Right atrium auricular region (tissue), 2 donors: ENCODE data around the gene DCAF10. TPM values are rescaled to one million over a fixed set of nuclear protein-coding genes. Genes with fewer than 3 reads are reported as not detected.
"Not testable (repeated sequence)": the region's sequence is repeated elsewhere in the genome, so short reads cannot be mapped to it uniquely, and the experiment has no call there.

ENCODE experiments used
- DNase-seq: peaks from one replicate; pipeline ENCODE4 v3.0.0-alpha.2; 2019; ENCODE audit warnings: low spot score
- H3K27ac ChIP-seq, 2 donors: fragments of 200-600 bp; sonication (generic); 1 replicate in 1 of 2; 2 replicates in 1 of 2; pipeline ENCODE4 v1.5.1; 2016 to 2019
- H3K27me3 ChIP-seq, 2 donors: fragments of 200-600 bp; sonication (generic); one replicate each; pipeline versions ENCODE4 v1.5.1 to v1.6.0; 2017 to 2019
- H3K36me3 ChIP-seq: fragments of 200-600 bp; sonication (generic); one replicate; pipeline ENCODE4 v1.5.1; 2016
- H3K4me1 ChIP-seq, 2 donors: fragments of 200-600 bp; sonication (generic); one replicate each; pipeline versions ENCODE4 v1.5.1 to v1.6.0; 2017 to 2019
- H3K4me3 ChIP-seq, 2 donors: fragments of 200-600 bp; sonication (generic); 1 replicate in 1 of 2; 2 replicates in 1 of 2; pipeline ENCODE4 v1.5.1; 2017 to 2019; ENCODE audit warnings: mild to moderate bottlenecking in 1 of 2, moderate library complexity in 1 of 2
- H3K9me3 ChIP-seq, 2 donors: fragments of 200-600 bp; sonication (generic); one replicate each; pipeline ENCODE4 v1.5.1; 2019
- total RNA-seq, 2 donors: library from RNA; depleted of rRNA; stranded (reverse); fragments of >200 nt; gene quantifications; one replicate each; pipeline ENCODE4 v1.1.0, GENCODE V29; 2016
- TF ChIP-seq, protein P1 (sequence below), 2 donors: fragments of 200-600 bp; sonication (generic); IDR thresholded peaks; one replicate each; pipeline ENCODE4 v1.5.1; 2019; ENCODE audit warnings: antibody characterized with exemption in 2 of 2

DCAF10 gene, protein sequence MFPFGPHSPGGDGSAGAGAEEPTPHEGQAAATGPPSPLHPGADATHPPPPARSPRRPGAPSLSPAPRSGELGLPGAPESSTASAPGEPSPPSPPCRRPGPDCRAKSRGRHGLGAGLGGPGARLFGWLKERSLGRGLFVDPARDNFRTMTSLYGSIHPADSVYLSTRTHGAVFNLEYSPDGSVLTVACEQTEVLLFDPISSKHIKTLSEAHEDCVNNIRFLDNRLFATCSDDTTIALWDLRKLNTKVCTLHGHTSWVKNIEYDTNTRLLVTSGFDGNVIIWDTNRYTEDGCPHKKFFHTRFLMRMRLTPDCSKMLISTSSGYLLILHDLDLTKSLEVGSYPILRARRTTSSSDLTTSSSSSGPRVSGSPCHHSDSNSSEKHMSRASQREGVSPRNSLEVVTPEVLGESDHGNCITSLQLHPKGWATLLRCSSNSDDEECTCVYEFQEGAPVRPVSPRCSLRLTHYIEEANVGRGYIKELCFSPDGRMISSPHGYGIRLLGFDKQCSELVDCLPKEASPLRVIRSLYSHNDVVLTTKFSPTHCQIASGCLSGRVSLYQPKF
- 10 to 100 TPM; 14.1 to 18.2 TPM for total RNA-seq

DNA sequence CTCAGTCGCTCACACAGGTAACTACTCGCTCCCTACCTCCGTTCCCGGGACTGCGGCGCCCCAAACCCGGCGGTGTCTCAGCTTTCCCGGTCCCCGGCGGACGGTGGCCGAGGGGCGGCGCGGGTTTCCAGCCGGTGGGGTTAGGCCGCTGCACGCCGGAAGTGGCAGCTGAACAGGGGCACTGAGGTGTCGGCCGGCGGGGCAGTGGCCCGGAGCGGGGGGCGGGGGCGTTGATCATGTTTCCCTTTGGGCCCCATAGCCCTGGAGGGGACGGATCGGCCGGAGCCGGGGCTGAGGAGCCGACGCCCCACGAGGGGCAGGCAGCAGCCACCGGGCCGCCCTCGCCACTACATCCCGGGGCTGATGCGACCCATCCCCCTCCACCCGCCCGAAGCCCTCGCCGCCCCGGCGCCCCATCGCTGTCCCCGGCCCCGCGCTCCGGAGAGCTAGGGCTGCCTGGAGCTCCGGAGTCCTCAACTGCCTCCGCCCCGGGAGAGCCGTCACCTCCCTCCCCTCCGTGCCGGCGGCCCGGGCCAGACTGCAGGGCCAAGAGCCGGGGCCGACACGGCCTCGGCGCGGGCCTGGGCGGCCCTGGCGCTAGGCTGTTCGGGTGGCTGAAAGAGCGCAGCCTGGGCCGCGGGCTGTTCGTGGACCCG lies at the start of gene DCAF10:
Gene DCAF10, plus strand, starts transcription at position 167 of the 656 bp plus-strand sequence. Its CDS starts 70 bp downstream, at position 237.
- Histone ChIP-seq H3K4me1 (peaks cover 0 to 32% of the 10 kb centered on the region in 2 donors), H3K27me3 (no peaks in the 10 kb centered on the region), H3K36me3 (no peaks in the 10 kb centered on the region), H3K27ac (peak within 1 kb of the TSS; percentile 87 to 89), H3K9me3 (no peaks in the 10 kb centered on the region), H3K4me3 (peak within 1 kb of the TSS; percentile 92 to 93)
- peak; percentile 88 for DNase-seq
- TF ChIP-seq, protein P1, sequence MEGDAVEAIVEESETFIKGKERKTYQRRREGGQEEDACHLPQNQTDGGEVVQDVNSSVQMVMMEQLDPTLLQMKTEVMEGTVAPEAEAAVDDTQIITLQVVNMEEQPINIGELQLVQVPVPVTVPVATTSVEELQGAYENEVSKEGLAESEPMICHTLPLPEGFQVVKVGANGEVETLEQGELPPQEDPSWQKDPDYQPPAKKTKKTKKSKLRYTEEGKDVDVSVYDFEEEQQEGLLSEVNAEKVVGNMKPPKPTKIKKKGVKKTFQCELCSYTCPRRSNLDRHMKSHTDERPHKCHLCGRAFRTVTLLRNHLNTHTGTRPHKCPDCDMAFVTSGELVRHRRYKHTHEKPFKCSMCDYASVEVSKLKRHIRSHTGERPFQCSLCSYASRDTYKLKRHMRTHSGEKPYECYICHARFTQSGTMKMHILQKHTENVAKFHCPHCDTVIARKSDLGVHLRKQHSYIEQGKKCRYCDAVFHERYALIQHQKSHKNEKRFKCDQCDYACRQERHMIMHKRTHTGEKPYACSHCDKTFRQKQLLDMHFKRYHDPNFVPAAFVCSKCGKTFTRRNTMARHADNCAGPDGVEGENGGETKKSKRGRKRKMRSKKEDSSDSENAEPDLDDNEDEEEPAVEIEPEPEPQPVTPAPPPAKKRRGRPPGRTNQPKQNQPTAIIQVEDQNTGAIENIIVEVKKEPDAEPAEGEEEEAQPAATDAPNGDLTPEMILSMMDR (IDR thresholded peaks at IDR 0.05): no peak

DNA sequence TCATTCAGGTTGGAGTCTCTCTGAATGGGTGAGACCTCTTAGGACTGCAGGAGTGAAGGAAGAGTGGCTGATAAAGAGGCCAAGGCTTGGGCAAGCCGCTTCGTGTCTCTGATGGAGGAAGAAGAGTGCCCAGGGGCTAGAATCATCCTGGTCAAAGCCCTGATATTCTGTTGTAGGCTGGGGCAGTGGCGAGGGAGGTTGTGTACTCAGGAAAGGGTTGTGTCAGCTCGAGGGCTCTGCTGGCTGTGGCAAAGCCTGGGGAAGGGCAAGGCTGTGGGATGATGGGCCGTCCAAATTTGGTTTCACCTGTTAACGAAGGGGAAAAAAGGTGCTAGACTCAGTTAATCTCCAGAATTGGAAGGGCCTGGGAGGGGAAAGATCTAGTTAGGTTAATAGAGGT lies 49.4 kb upstream of the DCAF10 start:
- TF ChIP-seq, protein P1 (IDR thresholded peaks at IDR 0.05): no peak
- Histone ChIP-seq H3K9me3 (no peaks in the 10 kb centered on the region), H3K27me3 (no peaks in the 10 kb centered on the region), H3K4me1 (peaks cover 0 to 14% of the 10 kb centered on the region in 2 donors), H3K27ac (no peak overlapping the region), H3K4me3 (no peak overlapping the region), H3K36me3 (no peaks in the 10 kb centered on the region)
- no peak for DNase-seq

DNA sequence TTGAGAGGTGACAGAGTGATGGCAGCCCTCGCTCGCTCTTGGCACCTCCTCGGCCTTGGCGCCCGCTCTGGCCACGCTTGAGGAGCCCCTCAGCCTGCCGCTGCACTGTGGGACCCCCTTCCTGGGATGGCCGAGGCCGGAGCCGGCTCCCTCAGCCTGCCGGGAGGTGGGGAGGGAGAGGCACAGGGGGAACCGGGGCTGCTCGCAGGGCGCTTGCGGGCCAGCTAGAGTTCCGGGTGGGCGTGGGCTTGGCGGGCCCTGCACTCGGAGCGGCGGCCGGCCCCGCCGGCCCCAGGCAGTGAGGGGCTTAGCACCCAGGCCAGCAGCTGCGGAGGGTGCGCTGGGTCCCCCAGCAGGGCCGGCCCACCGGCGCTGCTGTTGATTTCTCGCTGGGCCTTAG lies 48.9 kb upstream of the DCAF10 start:
- peaks cover 0 to 14% of the 10 kb centered on the region in 2 donors for H3K4me1 ChIP-seq
- not testable (repeated sequence) for H3K36me3 ChIP-seq, H3K4me3 ChIP-seq, DNase-seq, H3K9me3 ChIP-seq, H3K27me3 ChIP-seq, H3K27ac ChIP-seq

DNA sequence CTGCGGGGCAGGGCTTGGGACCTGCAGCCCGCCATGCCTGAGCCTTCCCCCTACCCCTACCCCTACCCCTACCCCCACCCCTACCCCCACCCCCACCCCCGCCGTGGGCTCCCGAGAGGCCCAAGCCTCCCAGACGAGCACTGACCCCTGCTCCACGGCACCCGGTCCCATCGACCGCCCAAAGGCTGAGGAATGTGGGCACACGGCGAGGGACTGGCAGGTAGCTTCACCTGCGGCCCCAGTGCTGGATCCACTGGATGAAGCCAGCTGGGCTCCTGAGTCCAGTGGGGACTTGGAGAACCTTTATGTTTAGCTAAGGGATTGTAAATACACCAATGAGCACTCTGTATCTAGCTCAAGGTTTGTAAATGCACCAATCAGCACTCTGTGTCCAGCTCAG lies 48.5 kb upstream of the DCAF10 start:
- H3K4me1 ChIP-seq: peaks cover 0 to 14% of the 10 kb centered on the region in 2 donors
- not testable (repeated sequence) for DNase-seq, H3K4me3 ChIP-seq, H3K27ac ChIP-seq, H3K36me3 ChIP-seq, H3K27me3 ChIP-seq, H3K9me3 ChIP-seq

DNA sequence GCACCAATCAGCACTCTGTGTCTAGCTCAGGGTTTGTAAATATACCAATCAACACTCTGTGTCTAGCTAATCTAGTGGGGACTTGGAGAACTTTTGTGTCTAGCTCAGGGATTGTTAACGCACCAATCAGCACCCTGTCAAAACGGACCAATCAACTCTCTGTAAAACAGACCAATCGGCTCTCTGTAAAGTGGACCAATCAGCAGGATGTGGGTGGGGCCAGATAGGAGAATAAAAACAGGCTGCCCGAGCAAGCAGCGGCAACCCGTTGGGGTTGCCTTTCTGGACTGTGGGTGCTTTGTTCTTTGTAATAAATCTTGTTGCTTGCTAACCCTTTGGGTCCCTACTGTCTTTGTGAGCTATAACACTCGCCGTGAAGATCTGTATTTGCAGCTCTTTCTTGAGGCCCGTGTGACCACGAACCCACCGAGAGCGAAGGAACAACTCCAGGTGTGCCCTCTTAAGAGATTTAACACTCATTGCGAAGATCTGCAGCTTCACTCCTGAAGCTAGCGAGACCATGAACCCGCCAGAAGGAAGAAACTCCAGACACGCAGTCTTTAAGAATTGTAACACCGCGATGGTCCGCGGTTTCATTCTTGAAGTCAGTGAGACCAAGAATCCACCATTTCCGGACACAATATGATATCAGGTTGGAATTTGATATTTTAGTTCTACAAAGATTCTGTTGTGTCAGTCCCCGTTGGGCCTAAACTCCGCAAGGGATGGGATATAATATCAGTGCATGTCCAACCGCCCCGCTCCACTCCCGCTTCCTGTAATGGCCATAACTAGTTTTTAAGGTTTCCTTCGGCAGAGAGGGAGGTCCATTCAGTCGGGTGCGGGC lies 47.7 kb upstream of the DCAF10 start:
- Histone ChIP-seq H3K27me3 (no peaks in the 10 kb centered on the region), H3K4me1 (peaks cover 0 to 14% of the 10 kb centered on the region in 2 donors), H3K9me3 (no peaks in the 10 kb centered on the region), H3K27ac (peak overlapping the region; percentile 76 to 90), H3K4me3 (peak overlapping the region; percentile 77 to 86), H3K36me3 (no peaks in the 10 kb centered on the region)
- no peak for DNase-seq
- TF ChIP-seq, protein P1 (IDR thresholded peaks at IDR 0.05): no peak

DNA sequence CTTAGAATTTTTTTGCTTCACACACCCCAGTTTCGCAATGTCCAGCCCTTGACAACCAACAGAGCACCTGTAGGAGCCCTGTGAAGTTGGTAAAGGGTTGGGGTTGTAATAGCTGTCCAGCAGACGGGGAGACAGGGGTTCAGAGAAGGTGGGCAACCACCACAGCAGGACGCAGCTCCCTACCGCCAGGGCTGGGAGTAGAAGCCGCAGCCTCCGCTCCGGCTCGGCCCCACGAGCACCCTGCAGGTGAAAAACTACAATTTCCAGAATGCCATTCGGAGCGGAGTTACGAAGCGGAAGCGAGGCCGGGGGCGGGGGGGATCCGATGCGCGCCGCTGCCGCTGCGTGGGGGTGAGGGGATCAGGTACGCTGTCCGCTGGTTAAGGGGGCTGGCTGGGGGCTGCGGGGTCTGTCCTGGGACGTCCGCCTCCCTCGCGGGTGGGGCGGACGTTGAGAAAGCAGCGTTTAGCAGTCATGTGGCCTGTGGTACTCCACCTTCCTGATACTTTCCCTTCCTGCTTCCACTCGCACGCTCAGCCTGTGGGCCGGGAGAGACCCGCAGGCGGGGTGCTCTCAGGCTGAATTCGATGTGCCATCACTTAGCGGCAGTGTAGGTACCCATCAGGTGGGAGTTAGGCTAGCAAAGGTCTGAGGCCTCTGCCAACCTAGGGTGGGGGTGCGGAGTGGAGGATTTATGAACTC lies 47.0 kb upstream of the DCAF10 start, which contains the start of gene TRMT10B:
Gene TRMT10B, plus strand, starts transcription at position 317 of the 702 bp plus-strand sequence. CDS start 8,127 bp downstream, outside the sequence.
- TF ChIP-seq, protein P1 (IDR thresholded peaks at IDR 0.05): no peak
- DNase-seq: no peak
- Histone ChIP-seq H3K9me3 (no peaks in the 10 kb centered on the region), H3K4me3 (peak within 1 kb of the TSS; percentile 77 to 86), H3K27ac (peak within 1 kb of the TSS; percentile 76 to 90), H3K27me3 (no peaks in the 10 kb centered on the region), H3K4me1 (peaks cover 0 to 14% of the 10 kb centered on the region in 2 donors), H3K36me3 (no peaks in the 10 kb centered on the region)
